Choroid plexus epithelial cell (primary cell): ENCODE results near the gene SH2D1B.

Experiments used
- DNase-seq: peaks from one replicate; pipeline ENCODE4 v3.0.0-alpha.2; 2010; ENCODE audit warnings: low read depth
- H3K4me3 ChIP-seq: 2 replicates; pipeline ENCODE4 v1.5.1; 2011; ENCODE audit warnings: low read depth, mild to moderate bottlenecking, control low read depth, low read length, moderate library complexity
- CTCF ChIP-seq: conservative IDR thresholded peaks from 2 replicates; pipeline ENCODE4 v1.5.1; 2011; ENCODE audit warnings: low read depth, mild to moderate bottlenecking, control low read depth, inconsistent platforms, low read length, moderate library complexity

The SH2D1B gene

GRCh38 chr1:162361349-162361748 lies 50.6 kb downstream of the SH2D1B start:
- DNase-seq, result no peak
- no peak for TF ChIP-seq CTCF
- no peak overlapping the region for H3K4me3 ChIP-seq

GRCh38 chr1:162360874-162361260 lies 51.1 kb downstream of the SH2D1B start:
- H3K4me3 ChIP-seq, result no peak overlapping the region
- no peak for TF ChIP-seq CTCF

GRCh38 chr1:162360237-162360873 lies 51.6 kb downstream of the SH2D1B start:
- no peak for DNase-seq
- no peak overlapping the region for H3K4me3 ChIP-seq
- TF ChIP-seq CTCF, result no peak

More at GRCh38 chr1:162360874-162361260, 51.1 kb downstream of the SH2D1B start:
- no peak for DNase-seq

GRCh38 chr1:162359523-162360236 lies 52.3 kb downstream of the SH2D1B start:
- DNase-seq, result no peak
- no peak for TF ChIP-seq CTCF
- no peak overlapping the region for H3K4me3 ChIP-seq

GRCh38 chr1:162358928-162359327 lies 53.0 kb downstream of the SH2D1B start:
- TF ChIP-seq CTCF, result no peak
- no peak for DNase-seq
- no peak overlapping the region for H3K4me3 ChIP-seq

GRCh38 chr1:162357681-162358266 lies 54.2 kb downstream of the SH2D1B start:
- DNase-seq, result peak; percentile 73
- no peak overlapping the region for H3K4me3 ChIP-seq
- TF ChIP-seq CTCF, result peak; percentile 69
